Measurements from ENCODE around the gene SZT2.
"Not testable (repeated sequence)": the region's sequence is repeated elsewhere in the genome, so short reads cannot be mapped to it uniquely, and the experiment has no call there.

The SZT2 gene

DNA sequence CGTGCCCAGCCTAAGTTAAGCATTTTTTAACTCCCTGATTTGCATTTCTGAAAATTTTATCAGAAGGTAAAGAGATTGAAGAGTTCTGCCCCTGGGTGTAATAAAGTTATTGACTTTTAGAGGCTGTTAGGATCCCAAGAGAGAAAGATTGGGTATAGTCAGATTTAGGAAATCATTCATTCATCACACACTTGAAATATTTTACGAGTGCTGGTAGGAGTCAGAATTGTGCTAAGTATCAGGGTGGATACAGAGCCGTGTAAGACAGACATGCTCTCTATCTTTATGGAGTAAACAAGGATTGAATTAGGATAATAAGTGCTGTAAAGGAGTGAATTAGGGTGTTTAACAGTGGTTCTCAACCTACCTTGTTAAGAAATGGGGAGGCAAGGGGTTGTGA, 3.0 kb downstream of the SZT2 start:
- H3K4me3 Mint-ChIP-seq, result no peak overlapping the region
- ATAC-seq (no peak), DNase-seq (no peak)
- H3K9me3 Mint-ChIP-seq, result no peaks in the 10 kb centered on the region
- peaks cover 34% of the 10 kb centered on the region for H3K4me1 Mint-ChIP-seq
- no peak overlapping the region for H3K27ac Mint-ChIP-seq
- H3K27me3 Mint-ChIP-seq, result no peaks in the 10 kb centered on the region
- H3K36me3 Mint-ChIP-seq (ENCODE audit: low read depth), result peaks cover 6% of the 10 kb centered on the region

DNA sequence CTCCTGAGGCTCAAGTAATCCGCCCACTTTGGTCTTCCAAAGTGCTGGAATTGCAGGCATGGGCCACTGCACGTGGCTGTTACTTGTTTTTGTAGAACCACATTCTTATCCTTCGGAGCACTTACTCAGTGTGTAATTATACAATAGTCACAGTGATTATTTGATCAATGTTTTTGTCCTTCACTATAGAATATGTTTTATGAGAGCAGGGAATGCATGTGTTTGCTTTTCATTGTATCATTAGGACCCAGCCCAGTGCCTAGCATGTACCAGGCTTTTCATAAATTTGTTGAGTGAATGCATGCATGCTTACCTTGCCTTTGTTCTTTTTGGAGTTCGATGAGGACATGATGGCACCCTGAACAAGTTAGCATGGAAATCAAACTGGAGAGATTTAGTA, 5.8 kb downstream of the SZT2 start:
- H3K9me3 Mint-ChIP-seq, result no peaks in the 10 kb centered on the region
- H3K4me3 Mint-ChIP-seq, result no peak overlapping the region
- peaks cover 3% of the 10 kb centered on the region for H3K36me3 Mint-ChIP-seq (ENCODE audit: low read depth)
- no peak overlapping the region for H3K27ac Mint-ChIP-seq
- DNase-seq (no peak), ATAC-seq (no peak)
- peaks cover 13% of the 10 kb centered on the region for H3K4me1 Mint-ChIP-seq
- no peaks in the 10 kb centered on the region for H3K27me3 Mint-ChIP-seq

DNA sequence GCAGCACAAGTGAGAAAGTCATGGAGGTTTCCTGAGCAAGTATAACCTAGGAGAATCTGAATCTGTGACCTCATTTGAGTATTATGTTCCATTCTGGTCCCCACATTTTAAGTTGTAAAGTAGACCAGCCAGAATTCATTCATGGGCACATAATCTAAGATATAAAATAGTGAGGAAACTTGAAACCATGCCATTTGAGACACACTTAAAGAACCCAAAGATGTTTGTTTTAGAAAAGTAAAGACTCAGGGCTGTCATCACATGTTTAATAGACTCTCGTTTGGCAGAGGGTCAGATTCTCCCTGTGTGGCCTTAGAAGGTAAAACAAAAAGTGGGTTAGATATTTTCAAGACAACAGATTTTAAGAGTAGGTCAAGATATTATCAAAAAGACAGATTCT, 6.4 kb downstream of the SZT2 start:
- Mint-ChIP-seq H3K36me3 (ENCODE audit: low read depth) (peaks cover 3% of the 10 kb centered on the region), H3K4me1 (peaks cover 9% of the 10 kb centered on the region), H3K27ac (no peak overlapping the region)

GRCh38 chr1:43398227-43398626, 8.5 kb downstream of the SZT2 start:
- H3K27me3 Mint-ChIP-seq, result no peaks in the 10 kb centered on the region
- H3K36me3 Mint-ChIP-seq (ENCODE audit: low read depth), result peaks cover 5% of the 10 kb centered on the region
- H3K27ac Mint-ChIP-seq, result no peak overlapping the region

More for the DNA sequence above, 6.4 kb downstream of the SZT2 start:
- ATAC-seq (no peak), DNase-seq (no peak)
- H3K27me3 Mint-ChIP-seq, result no peaks in the 10 kb centered on the region
- no peaks in the 10 kb centered on the region for H3K9me3 Mint-ChIP-seq
- no peak overlapping the region for H3K4me3 Mint-ChIP-seq

GRCh38 chr1:43400441-43400840, 10.7 kb downstream of the SZT2 start:
- not testable (repeated sequence) for H3K27me3 Mint-ChIP-seq, H3K4me3 Mint-ChIP-seq, DNase-seq, ATAC-seq, H3K27ac Mint-ChIP-seq, H3K9me3 Mint-ChIP-seq, H3K4me1 Mint-ChIP-seq
- H3K36me3 Mint-ChIP-seq (ENCODE audit: low read depth), result peaks cover 16% of the 10 kb centered on the region

More at GRCh38 chr1:43398227-43398626, 8.5 kb downstream of the SZT2 start:
- Mint-ChIP-seq H3K4me1 (peaks cover 2% of the 10 kb centered on the region), H3K9me3 (no peaks in the 10 kb centered on the region), H3K4me3 (no peak overlapping the region)
- ATAC-seq (no peak), DNase-seq (no peak)

GRCh38 chr1:43402089-43402865, 12.6 kb downstream of the SZT2 start:
- DNase-seq, result no peak
- Mint-ChIP-seq H3K9me3 (no peaks in the 10 kb centered on the region), H3K27me3 (no peaks in the 10 kb centered on the region), H3K36me3 (ENCODE audit: low read depth) (peaks cover 23% of the 10 kb centered on the region), H3K4me3 (no peak overlapping the region), H3K4me1 (peaks cover 2% of the 10 kb centered on the region), H3K27ac (no peak overlapping the region)
- ATAC-seq, result no peak

GRCh38 chr1:43404353-43404752, 14.7 kb downstream of the SZT2 start:
- ATAC-seq (no peak), DNase-seq (no peak)
- H3K27me3 Mint-ChIP-seq, result no peaks in the 10 kb centered on the region
- H3K9me3 Mint-ChIP-seq, result no peaks in the 10 kb centered on the region
- H3K4me3 Mint-ChIP-seq, result no peak overlapping the region
- no peak overlapping the region for H3K27ac Mint-ChIP-seq
- H3K4me1 Mint-ChIP-seq, result peaks cover 2% of the 10 kb centered on the region
- peaks cover 29% of the 10 kb centered on the region for H3K36me3 Mint-ChIP-seq (ENCODE audit: low read depth)

- peaks cover 2% of the 10 kb centered on the region for H3K4me1 Mint-ChIP-seq
- DNase-seq (no peak), ATAC-seq (no peak)
- H3K36me3 Mint-ChIP-seq (ENCODE audit: low read depth), result peaks cover 35% of the 10 kb centered on the region
- no peak overlapping the region for H3K27ac Mint-ChIP-seq
- no peak overlapping the region for H3K4me3 Mint-ChIP-seq
- H3K27me3 Mint-ChIP-seq, result no peaks in the 10 kb centered on the region
- H3K9me3 Mint-ChIP-seq, result no peaks in the 10 kb centered on the region
These were observed 15.6 kb downstream of the SZT2 start for GRCh38 chr1:43405219-43405875.

GRCh38 chr1:43405876-43406234, 16.2 kb downstream of the SZT2 start:
- H3K4me1 Mint-ChIP-seq, result peaks cover 2% of the 10 kb centered on the region
- H3K36me3 Mint-ChIP-seq (ENCODE audit: low read depth), result peaks cover 37% of the 10 kb centered on the region
- H3K9me3 Mint-ChIP-seq, result no peaks in the 10 kb centered on the region
- DNase-seq (no peak), ATAC-seq (no peak)
- H3K4me3 Mint-ChIP-seq, result no peak overlapping the region
- H3K27ac Mint-ChIP-seq, result no peak overlapping the region
- no peaks in the 10 kb centered on the region for H3K27me3 Mint-ChIP-seq

GRCh38 chr1:43410571-43410970, 20.9 kb downstream of the SZT2 start:
- ATAC-seq (no peak), DNase-seq (no peak)
- peaks cover 37% of the 10 kb centered on the region for H3K36me3 Mint-ChIP-seq (ENCODE audit: low read depth)
- H3K4me3 Mint-ChIP-seq, result no peak overlapping the region
- no peaks in the 10 kb centered on the region for H3K4me1 Mint-ChIP-seq
- H3K27me3 Mint-ChIP-seq, result no peaks in the 10 kb centered on the region
- no peaks in the 10 kb centered on the region for H3K9me3 Mint-ChIP-seq
- H3K27ac Mint-ChIP-seq, result no peak overlapping the region

DNA sequence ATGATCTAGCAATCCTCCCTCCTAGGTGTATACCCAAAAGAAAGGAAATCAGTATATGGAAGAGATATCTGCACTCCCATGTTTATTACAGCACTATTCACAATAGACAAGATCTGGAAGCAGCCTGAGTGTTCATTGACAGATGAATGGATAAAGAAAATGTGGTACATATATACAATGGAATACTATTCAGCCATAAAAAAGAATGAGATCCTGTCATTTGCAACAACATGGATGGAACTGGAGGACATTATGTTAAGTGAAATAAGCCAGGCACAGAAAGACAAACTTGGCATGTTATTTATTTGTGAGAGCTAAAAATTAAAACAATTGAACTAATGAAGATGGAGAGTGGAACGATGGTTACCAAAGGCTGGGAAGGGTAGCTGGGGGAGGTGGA, 23.7 kb downstream of the SZT2 start:
- not testable (repeated sequence) for H3K27me3 Mint-ChIP-seq, H3K27ac Mint-ChIP-seq, H3K4me3 Mint-ChIP-seq, H3K4me1 Mint-ChIP-seq, ATAC-seq, DNase-seq, H3K9me3 Mint-ChIP-seq
- peaks cover 29% of the 10 kb centered on the region for H3K36me3 Mint-ChIP-seq (ENCODE audit: low read depth)

- Mint-ChIP-seq H3K4me3 (no peak overlapping the region), H3K9me3 (no peaks in the 10 kb centered on the region), H3K36me3 (ENCODE audit: low read depth) (peaks cover 19% of the 10 kb centered on the region), H3K27ac (peak overlapping the region; percentile 4), H3K27me3 (no peaks in the 10 kb centered on the region), H3K4me1 (no peaks in the 10 kb centered on the region)
- peak; percentile 60 for DNase-seq
- ATAC-seq, result peak; percentile 94
These were observed 25.0 kb downstream of the SZT2 start for GRCh38 chr1:43414634-43415223.

GRCh38 chr1:43415901-43416300, 26.2 kb downstream of the SZT2 start:
- Mint-ChIP-seq H3K9me3 (no peaks in the 10 kb centered on the region), H3K27me3 (no peaks in the 10 kb centered on the region), H3K4me3 (no peak overlapping the region), H3K27ac (no peak overlapping the region), H3K4me1 (no peaks in the 10 kb centered on the region), H3K36me3 (ENCODE audit: low read depth) (peaks cover 15% of the 10 kb centered on the region)
- ATAC-seq (no peak), DNase-seq (no peak)

DNA sequence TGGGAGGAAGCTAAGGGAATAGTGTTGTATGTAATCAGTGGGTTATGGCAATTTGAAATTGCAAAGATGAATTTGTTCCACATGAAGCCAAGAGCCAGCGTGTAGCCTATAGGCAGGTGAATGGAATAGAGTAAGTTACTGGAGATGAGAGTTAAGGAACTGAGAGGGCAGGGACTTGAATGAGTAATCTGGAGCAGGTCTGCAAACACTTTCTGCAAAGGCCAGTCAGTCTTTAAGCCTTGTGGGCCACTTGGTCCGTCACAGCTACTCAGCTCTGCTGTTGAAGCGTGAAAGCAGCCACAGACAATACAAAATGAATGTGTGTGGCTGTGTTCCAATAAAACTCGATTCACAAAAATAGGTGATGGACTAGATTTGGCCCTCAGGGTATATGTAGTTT, 29.2 kb downstream of the SZT2 start:
- ATAC-seq, result no peak
- DNase-seq, result no peak
- Mint-ChIP-seq H3K9me3 (no peaks in the 10 kb centered on the region), H3K4me3 (no peak overlapping the region), H3K36me3 (ENCODE audit: low read depth) (peaks cover 17% of the 10 kb centered on the region), H3K27me3 (no peaks in the 10 kb centered on the region), H3K27ac (no peak overlapping the region), H3K4me1 (no peaks in the 10 kb centered on the region)

Measured in activated naive CD8-positive, alpha-beta T cell treated with anti-CD3 and anti-CD28 coated beads, Interleukin-2, amount 50 U/mL, for 24 hours (primary cell).